Measurements from ENCODE around the gene TSSK2.

TSSK2 gene

GRCh38 chr22:19139001-19139356 is 7.9 kb downstream of the TSSK2 start:
- no peak overlapping the region for H3K4me3 ChIP-seq (replicated peaks; ENCODE audit: low read depth, low read length)
- no peaks in the 10 kb centered on the region for H3K27me3 ChIP-seq (replicated peaks; ENCODE audit: control insufficient read depth, insufficient read depth, low read length)
- TF ChIP-seq, protein P1, sequence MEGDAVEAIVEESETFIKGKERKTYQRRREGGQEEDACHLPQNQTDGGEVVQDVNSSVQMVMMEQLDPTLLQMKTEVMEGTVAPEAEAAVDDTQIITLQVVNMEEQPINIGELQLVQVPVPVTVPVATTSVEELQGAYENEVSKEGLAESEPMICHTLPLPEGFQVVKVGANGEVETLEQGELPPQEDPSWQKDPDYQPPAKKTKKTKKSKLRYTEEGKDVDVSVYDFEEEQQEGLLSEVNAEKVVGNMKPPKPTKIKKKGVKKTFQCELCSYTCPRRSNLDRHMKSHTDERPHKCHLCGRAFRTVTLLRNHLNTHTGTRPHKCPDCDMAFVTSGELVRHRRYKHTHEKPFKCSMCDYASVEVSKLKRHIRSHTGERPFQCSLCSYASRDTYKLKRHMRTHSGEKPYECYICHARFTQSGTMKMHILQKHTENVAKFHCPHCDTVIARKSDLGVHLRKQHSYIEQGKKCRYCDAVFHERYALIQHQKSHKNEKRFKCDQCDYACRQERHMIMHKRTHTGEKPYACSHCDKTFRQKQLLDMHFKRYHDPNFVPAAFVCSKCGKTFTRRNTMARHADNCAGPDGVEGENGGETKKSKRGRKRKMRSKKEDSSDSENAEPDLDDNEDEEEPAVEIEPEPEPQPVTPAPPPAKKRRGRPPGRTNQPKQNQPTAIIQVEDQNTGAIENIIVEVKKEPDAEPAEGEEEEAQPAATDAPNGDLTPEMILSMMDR (IDR thresholded peaks at IDR 0.05; ENCODE audit: insufficient read depth, low read length, poor library complexity, severe bottlenecking): no peak
- peaks cover 51% of the 10 kb centered on the region for H3K36me3 ChIP-seq (ENCODE audit: control insufficient read depth, insufficient read depth, low read length)
- DNase-seq (ENCODE audit: extremely low read depth, insufficient read length): no peak

GRCh38 chr22:19139974-19140373 is 8.9 kb downstream of the TSSK2 start:
- H3K4me3 ChIP-seq (replicated peaks; ENCODE audit: low read depth, low read length): no peak overlapping the region
- H3K36me3 ChIP-seq (ENCODE audit: control insufficient read depth, insufficient read depth, low read length): peaks cover 44% of the 10 kb centered on the region
- DNase-seq (ENCODE audit: extremely low read depth, insufficient read length): no peak
- TF ChIP-seq, protein P1 (IDR thresholded peaks at IDR 0.05; ENCODE audit: insufficient read depth, low read length, poor library complexity, severe bottlenecking): no peak
- H3K27me3 ChIP-seq (replicated peaks; ENCODE audit: control insufficient read depth, insufficient read depth, low read length): no peaks in the 10 kb centered on the region

DNA sequence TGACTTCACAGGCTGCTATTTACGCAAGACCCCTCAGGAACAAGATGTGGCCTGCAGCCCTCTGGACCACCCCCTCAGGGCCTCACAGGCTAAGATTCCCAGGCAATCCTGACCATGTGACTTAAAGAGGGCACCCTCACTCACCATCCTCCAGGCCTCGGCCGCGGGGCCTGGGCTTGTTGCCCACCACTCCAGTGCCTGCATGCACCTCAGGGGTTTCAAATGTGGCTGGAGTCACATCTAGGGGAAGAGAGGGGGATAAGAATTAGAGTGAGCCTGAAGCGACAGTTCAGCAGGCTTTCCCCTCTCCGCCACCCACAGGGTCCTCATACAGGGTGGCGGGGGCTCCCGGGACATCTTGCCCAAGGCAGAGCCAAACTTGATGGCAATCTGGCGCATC is 11.3 kb downstream of the TSSK2 start:
- TF ChIP-seq, protein P1 (IDR thresholded peaks at IDR 0.05; ENCODE audit: insufficient read depth, low read length, poor library complexity, severe bottlenecking): no peak
- peaks cover 32% of the 10 kb centered on the region for H3K36me3 ChIP-seq (ENCODE audit: control insufficient read depth, insufficient read depth, low read length)
- no peaks in the 10 kb centered on the region for H3K27me3 ChIP-seq (replicated peaks; ENCODE audit: control insufficient read depth, insufficient read depth, low read length)
- H3K4me3 ChIP-seq (replicated peaks; ENCODE audit: low read depth, low read length): no peak overlapping the region
- no peak for DNase-seq (ENCODE audit: extremely low read depth, insufficient read length)

DNA sequence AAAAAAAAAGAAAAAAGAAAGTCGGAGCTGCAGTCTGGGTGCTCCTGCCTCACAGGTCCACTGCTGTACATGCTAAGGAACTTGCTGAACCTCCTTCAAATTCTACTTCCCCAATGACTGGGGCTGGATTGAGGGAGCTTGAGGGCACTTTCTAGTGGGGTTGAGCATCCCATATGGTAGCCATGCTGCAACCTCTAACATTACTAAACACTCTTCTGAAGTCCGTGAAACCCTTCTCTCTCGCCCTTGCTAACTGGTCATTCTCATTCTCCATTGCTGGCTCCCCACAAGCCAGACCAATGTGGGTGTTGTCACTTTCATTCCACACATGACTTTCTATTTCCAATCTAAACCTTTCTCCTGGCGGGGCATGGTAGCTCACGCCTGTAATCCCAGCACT is 12.1 kb downstream of the TSSK2 start:
- H3K4me3 ChIP-seq (replicated peaks; ENCODE audit: low read depth, low read length): no peak overlapping the region
- H3K36me3 ChIP-seq (ENCODE audit: control insufficient read depth, insufficient read depth, low read length): peaks cover 24% of the 10 kb centered on the region
- no peak for DNase-seq (ENCODE audit: extremely low read depth, insufficient read length)
- TF ChIP-seq, protein P1 (IDR thresholded peaks at IDR 0.05; ENCODE audit: insufficient read depth, low read length, poor library complexity, severe bottlenecking): no peak
- no peaks in the 10 kb centered on the region for H3K27me3 ChIP-seq (replicated peaks; ENCODE audit: control insufficient read depth, insufficient read depth, low read length)

DNA sequence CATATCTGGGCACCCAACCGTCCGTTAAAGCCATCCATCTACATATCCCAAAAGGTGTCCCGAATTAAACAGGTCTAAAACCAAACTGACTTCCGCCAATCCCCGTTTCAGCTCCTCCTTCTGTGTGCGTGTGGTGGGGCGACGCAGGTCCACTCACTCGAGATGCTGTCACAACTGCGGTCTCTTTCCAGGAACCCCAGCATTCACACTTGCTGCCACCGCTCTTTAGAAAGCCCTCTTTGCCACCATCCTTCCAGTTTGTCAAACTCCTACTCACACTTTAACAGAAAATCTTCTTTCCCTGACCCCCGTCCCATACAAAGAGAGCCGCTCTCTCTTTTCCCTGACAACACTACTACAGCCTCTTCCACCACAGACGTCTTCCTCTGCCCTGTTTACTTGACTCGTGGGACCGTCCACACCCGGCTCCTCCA is 12.9 kb downstream of the TSSK2 start:
- H3K27me3 ChIP-seq (replicated peaks; ENCODE audit: control insufficient read depth, insufficient read depth, low read length): no peaks in the 10 kb centered on the region
- no peak for DNase-seq (ENCODE audit: extremely low read depth, insufficient read length)
- TF ChIP-seq, protein P1 (IDR thresholded peaks at IDR 0.05; ENCODE audit: insufficient read depth, low read length, poor library complexity, severe bottlenecking): no peak
- peaks cover 17% of the 10 kb centered on the region for H3K36me3 ChIP-seq (ENCODE audit: control insufficient read depth, insufficient read depth, low read length)
- peak overlapping the region; percentile 98 for H3K4me3 ChIP-seq (replicated peaks; ENCODE audit: low read depth, low read length)

Measured in GM06990 (cell line).